Kasumi-1 (cell line): ENCODE results near the gene FADS3.

Experiments used
- DNase-seq, 2 experiments: peaks; one replicate each; lab custom pipeline; 2025; lab: John Stamatoyannopoulos, UW

The FADS3 gene

DNA sequence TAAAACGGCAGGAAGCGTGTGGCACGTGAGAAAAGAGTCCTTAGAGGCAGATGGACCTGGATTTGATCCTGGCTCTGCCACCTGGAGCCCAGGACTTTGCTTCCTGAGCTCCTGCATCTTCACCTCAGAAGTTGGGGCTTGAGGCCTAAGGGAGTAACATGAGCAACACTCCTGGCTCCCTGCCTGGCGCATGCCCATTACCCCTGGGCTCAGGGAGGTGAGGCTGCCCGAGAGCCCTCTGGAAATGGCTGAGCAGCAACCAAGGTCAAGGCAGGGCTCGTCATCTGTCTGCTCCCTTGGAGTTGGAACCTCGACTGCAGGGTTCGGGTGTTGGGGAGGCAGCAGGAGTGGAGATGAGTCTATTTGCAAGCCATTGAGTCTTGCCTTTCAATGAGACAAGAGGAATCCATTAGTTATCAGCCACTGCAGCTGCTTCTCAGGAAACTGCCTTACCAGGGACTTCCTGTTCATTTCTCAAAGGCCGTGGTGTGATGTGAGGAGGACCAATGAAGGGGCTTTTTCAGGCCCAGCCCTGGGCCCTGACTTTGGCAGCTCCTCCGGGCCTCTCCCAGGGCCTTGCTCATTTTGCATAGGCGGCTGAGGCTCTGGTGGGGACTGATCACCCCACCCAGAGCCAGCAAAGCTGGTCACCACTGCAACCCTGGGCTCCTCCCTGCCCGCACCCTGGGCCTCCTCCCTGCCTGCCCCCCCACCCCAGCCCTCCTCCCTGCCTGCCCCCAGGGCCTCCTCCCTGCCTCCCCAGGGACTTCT is 56.9 kb downstream of the FADS3 start:
- DNase-seq: peak; percentile 98

DNA sequence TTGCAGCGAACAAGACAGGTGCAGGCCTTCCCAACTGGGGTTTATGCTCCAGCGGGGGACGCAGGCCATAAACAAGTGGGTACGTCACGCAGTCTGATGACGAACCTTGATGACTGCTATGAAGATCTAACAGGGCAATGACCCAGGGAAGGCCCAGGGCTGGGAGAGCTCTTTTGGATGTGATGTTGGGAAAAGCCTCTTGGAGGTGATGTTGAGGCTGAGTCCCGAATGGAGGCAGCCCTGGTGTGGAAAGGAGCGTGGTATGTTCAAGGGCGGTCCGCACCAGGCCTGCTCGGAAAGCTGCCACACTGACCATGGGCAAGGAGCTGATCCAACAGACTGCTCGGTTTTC is 57.4 kb downstream of the FADS3 start:
- no peak for DNase-seq

DNA sequence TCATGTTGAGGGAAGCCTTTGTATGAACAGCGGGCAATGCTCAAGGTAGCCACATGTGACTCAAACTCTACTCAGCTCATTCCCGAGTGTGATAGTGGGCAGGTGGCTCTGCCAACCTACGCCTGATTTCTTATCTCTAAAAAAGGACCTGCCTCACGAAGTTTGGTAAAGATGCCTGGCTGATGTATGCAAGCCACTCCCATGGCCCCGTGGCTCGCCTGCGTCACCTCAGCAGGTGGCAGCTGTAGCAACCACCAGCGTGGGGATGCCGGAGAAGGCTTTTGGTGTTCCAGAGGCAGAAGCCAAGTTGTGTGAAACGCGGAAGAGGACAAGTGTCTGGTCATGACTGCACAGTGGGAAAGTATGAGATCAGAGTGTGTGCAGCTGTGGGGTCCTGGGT is 57.9 kb downstream of the FADS3 start:
- DNase-seq: no peak

DNA sequence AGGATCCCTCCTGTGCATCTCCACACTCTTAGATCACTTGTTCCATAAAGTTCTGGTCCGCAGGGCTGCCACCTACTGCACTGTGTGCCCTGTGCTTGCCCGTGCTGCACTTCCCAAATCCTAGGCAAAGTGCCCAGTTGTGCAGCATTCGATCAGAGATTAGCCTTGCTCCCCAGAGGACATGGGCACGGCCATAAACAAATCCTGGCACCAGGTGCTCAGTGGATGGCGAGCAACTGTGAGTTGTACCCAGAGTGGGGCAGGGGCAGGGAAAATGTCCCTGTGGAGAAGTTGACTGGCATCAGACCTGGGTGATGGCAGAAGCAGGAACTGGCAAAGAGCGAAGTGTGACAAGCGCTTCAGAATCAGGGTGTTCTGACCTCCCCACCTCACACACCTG is 58.6 kb downstream of the FADS3 start:
- DNase-seq: no peak

DNA sequence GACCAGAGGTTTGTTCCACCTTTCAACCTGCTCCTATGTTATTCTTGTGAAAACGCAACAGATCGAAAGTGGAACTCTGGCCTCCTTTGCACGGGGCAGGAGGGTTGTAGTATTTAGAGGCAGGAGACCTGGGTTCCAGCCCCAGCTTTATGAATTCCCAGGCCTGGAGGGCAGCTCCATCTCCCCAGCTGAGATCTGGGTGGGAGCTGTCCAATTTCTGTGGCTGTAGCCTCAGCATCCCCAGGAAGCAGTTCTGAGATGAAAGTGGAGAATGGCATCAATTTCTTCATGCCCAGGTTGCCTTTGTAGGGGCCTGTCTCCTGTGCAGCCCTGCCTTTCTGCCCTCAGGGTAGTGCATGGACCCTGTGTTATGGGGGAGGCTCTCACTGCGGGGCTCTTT is 59.1 kb downstream of the FADS3 start:
- no peak for DNase-seq

DNA sequence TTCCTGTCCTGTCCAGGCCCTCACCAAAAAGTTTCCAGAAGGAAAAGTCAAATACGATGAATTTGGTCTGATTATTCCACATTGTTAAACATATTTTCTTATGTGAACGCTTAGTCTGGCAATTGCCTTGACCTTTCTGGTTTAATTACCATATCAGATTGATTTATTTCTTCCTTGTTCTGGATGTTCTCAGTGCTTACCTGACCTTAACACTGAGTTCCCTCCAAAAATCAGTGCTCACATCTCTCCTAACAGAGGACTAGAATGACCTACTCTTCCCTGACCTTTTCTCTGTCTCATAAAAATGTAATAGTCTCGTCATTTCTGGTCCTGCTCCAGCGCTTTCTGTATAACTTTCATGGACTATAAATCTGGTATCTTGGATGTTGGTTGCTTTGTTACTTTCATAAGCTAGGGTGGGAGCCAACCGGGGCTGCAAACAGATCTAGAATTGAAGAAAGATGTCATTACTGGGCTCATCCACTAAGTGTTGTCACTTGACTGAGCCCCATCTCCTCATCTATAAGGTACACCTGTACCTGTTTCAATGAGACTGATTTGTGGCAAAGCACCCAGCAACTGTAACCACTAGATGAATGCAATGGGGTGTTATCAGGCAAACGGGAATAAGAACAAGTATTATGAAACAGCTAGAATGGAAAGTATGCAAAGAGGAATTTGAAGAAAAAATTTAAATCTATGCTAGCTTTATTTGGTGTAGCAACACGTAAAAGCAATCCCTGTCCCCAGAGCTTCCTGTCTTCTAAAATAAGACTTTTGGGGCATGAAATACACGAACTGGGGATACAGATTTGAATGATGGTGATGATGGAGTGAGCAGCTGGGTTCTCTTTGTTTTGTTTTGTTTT is 60.9 kb downstream of the FADS3 start:
- DNase-seq: no peak

DNA sequence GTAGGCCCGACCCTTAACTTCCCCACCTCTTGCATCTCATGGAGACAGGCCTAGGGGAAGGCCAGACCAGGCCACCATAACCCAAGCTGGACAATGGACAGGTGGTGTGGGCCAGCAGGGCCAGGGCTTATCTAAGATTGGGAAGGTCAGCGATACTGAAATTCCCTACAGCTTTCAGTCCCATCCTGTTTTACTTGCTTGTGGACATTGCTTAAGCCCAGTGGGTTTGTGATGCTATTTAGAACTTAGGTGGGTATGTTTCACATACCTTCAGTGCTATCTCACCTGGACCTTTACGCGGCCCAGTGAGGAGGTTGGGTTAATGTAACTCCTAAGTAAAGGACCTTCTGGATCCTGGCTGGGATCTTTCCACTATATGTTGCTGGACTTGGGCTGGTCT is 61.5 kb downstream of the FADS3 start:
- DNase-seq: no peak

DNA sequence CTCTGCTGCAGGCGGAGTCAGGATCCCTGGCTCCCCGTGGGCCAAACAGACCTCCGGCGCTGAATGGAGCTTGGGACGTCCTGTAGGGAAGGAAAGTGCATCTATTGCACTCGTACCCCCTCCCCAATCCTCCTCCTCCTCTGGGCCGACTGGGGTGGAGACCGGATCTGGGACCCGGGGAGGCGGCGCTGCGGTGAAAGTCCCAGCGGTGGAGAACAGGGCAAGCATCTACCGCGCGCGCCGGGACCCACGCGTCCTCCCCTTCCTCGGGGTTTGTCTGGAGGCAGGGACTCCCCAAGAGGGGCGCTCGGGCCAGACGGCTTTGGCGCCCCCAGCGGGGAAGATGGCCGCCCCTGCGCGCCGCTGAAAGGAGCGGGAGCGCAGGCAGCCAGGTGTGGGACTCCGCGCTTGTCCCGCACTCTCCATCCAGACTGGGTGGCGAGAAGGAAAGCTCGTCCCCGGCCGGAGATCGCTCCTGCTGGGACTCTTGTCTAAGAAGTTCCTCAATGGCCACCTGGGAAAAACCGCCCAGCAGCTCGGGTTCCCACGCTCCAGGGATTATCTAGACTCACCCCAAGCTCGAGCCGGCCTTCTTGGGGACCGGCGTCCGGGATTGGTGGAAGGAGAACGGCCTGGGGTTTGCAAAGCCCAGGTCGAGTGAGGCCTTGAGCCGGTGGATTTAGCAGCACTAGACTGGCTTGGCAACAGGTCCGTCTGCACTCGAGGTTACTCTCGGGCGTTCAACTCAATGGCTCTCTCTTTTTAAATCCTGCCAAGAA is 62.5 kb downstream of the FADS3 start:
- DNase-seq: peak; percentile 33 to 40

DNA sequence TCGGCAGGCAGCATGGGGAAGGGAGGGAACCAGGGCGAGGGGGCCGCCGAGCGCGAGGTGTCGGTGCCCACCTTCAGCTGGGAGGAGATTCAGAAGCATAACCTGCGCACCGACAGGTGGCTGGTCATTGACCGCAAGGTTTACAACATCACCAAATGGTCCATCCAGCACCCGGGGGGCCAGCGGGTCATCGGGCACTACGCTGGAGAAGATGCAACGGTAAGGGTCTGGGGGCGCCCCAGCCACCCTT is 63.0 kb downstream of the FADS3 start:
- no peak for DNase-seq

DNA sequence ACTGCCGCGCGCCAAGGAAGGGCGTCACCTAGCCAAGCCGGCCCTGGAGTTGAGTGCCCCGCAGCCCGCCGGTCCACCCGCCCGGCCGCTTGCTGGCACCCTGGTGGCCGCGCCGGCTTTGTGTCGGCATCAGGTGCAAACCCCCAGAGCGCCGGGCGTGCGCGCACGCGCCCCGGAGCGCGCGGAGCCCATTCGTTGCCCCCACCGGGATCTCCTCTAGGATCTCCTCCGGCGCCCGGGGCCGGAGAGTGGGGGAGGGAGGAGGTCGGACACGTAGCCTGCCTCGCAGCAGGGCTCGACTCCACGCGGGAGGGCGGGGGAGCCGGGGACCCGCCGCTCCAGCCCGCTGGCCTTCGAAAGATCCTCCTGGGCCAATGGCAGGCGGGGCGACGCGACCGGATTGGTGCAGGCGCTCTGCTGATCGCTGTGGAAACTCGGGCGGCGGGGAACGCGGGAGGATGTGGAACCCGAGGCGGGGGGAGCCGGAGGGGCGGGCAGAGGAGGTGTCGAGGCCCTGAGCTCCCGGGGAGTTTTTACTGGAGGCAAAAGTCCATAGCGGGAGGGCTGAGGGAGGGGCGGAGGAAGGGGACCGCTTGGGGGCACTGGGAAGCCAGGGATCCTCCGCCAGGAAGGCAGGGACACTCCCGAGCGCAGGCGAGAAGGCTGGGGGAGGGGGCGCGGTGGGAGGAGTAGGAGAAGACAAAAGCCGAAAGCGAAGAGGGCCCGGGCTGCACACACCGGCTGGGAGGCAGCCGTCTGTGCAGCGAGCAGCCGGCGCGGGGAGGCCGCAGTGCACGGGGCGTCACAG is 63.6 kb downstream of the FADS3 start, which contains the start of gene FADS2:
Gene FADS2 (plus strand): TSS at position 730 of the 808 bp plus-strand sequence. CDS start 91 bp downstream, outside the sequence.
- peak; percentile 88 to 92 for DNase-seq

DNA sequence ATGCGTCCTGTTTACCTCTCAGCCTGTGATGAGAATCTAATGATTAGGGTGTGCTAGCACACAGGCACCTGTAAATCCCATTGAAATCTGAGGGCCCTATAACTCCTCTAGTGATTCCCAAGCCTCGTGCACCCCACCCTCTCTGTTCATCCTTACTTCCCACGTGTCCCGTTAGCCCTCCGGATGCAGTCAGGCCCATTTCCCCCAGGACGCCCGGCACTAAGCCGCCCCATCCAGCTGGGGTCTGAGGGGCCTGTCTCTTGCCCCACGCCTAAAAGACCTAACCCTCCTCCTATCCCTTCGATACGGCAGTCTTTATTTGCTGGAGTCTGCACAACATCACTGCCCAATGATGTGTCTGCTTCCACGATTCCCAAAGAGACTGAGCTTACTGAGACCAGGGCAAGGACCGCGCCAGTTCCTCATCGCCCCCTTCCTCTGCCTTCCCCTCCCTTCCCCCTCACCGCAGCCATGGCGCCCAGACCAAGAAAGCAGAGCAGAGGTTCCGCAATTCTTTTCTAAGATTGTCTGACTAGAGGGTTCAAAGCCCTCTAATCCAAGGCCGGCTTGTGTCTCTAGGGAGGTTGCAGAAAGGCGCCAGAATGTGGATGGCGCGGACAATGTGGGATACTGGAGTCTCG is 64.3 kb downstream of the FADS3 start:
- DNase-seq: peak; percentile 58 to 67
